CD8-positive, alpha-beta memory T cell (primary cell): Measurements from ENCODE around the gene CRIP2. TPM values are rescaled to one million over a fixed set of nuclear protein-coding genes. Genes with fewer than 3 reads are reported as not detected.

Source experiments
- CTCF ChIA-PET: fragments of 350-600 bp; sonication (Branson Sonifier 250); formaldehyde crosslinking; loops from one replicate; lab custom pipeline; 2021; ENCODE audit warnings: antibody characterized with exemption; lab: Charles Lee
- POLR2A ChIA-PET: fragments of 350-600 bp; sonication (Branson Sonifier 250); formaldehyde crosslinking; loops from one replicate; lab custom pipeline; 2021; ENCODE audit warnings: antibody characterized with exemption; lab: Charles Lee
- DNase-seq, 5 donors: peaks; one replicate each; pipeline versions ENCODE4 v3.0.0 to v3.0.0-alpha.2; 2020 to 2022; ENCODE audit warnings: mixed read lengths in 1 of 5
- H3K27ac ChIP-seq: one replicate; pipeline ENCODE4 v1.7.0; 2013; ENCODE audit warnings: low read depth, mild to moderate bottlenecking, low read length, moderate library complexity
- H3K27me3 ChIP-seq: 2 replicates; pipeline ENCODE4 v1.7.0; 2013; ENCODE audit warnings: low read length, mild to moderate bottlenecking; ENCODE audit not compliant: insufficient read depth, poor library complexity, severe bottlenecking
- H3K36me3 ChIP-seq: 2 replicates; pipeline ENCODE4 v1.7.0; 2013; ENCODE audit warnings: mild to moderate bottlenecking, low read length, moderate library complexity; ENCODE audit not compliant: insufficient read depth
- H3K4me1 ChIP-seq: 2 replicates; pipeline ENCODE4 v1.7.0; 2013; ENCODE audit warnings: mild to moderate bottlenecking, low read length, moderate library complexity; ENCODE audit not compliant: insufficient read depth
- H3K4me3 ChIP-seq: 2 replicates; pipeline ENCODE4 v1.7.0; 2013; ENCODE audit warnings: mild to moderate bottlenecking, low read length
- H3K9me3 ChIP-seq: 2 replicates; pipeline ENCODE4 v1.7.0; 2013; ENCODE audit warnings: mild to moderate bottlenecking, low read length
- H3K27ac Mint-ChIP-seq, 8 donors: one replicate each; pipeline ENCODE4 v1.8.0; 2020 to 2021; ENCODE audit warnings: mixed read lengths in 8 of 8, mild to moderate bottlenecking in 6 of 8, inconsistent platforms in 3 of 8, moderate library complexity in 3 of 8
- H3K27me3 Mint-ChIP-seq, 2 donors: one replicate each; pipeline ENCODE4 v1.8.0; 2020 to 2021; ENCODE audit warnings: mixed read lengths in 2 of 2, mild to moderate bottlenecking in 1 of 2, moderate library complexity in 1 of 2
- H3K36me3 Mint-ChIP-seq, 3 donors: one replicate each; pipeline ENCODE4 v1.8.0; 2020 to 2021; ENCODE audit warnings: mixed read lengths in 3 of 3, inconsistent platforms in 1 of 3, mild to moderate bottlenecking in 1 of 3
- H3K4me1 Mint-ChIP-seq, 3 donors: one replicate each; pipeline ENCODE4 v1.8.0; 2020 to 2021; ENCODE audit warnings: mixed read lengths in 3 of 3, inconsistent platforms in 1 of 3, mild to moderate bottlenecking in 1 of 3
- H3K4me3 Mint-ChIP-seq, 7 donors: one replicate each; pipeline ENCODE4 v1.8.0; 2020 to 2021; ENCODE audit warnings: mixed read lengths in 7 of 7, mild to moderate bottlenecking in 6 of 7, moderate library complexity in 4 of 7, inconsistent platforms in 2 of 7
- H3K9me3 Mint-ChIP-seq, 5 donors: one replicate each; pipeline ENCODE4 v1.8.0; 2020 to 2022; ENCODE audit warnings: mixed read lengths in 5 of 5, mild to moderate bottlenecking in 3 of 5, moderate library complexity in 2 of 5, inconsistent platforms in 1 of 5
- polyA plus RNA-seq: library from polyadenylated mRNA; unstranded; fragments of 300-500 nt; fragmentation: Illumina TruSeq; gene quantifications from one replicate; pipeline ENCODE4 v1.2.3, GENCODE V29; 2021
- total RNA-seq, 2 experiments: library from RNA; stranded (reverse); gene quantifications; one replicate each; pipeline ENCODE4 v1.2.3, GENCODE V29; 2021

The CRIP2 gene, protein sequence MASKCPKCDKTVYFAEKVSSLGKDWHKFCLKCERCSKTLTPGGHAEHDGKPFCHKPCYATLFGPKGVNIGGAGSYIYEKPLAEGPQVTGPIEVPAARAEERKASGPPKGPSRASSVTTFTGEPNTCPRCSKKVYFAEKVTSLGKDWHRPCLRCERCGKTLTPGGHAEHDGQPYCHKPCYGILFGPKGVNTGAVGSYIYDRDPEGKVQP
- total RNA-seq: 1 to 10 TPM; 2.7 to 4.5 TPM
- polyA plus RNA-seq: 31.5 TPM

DNA sequence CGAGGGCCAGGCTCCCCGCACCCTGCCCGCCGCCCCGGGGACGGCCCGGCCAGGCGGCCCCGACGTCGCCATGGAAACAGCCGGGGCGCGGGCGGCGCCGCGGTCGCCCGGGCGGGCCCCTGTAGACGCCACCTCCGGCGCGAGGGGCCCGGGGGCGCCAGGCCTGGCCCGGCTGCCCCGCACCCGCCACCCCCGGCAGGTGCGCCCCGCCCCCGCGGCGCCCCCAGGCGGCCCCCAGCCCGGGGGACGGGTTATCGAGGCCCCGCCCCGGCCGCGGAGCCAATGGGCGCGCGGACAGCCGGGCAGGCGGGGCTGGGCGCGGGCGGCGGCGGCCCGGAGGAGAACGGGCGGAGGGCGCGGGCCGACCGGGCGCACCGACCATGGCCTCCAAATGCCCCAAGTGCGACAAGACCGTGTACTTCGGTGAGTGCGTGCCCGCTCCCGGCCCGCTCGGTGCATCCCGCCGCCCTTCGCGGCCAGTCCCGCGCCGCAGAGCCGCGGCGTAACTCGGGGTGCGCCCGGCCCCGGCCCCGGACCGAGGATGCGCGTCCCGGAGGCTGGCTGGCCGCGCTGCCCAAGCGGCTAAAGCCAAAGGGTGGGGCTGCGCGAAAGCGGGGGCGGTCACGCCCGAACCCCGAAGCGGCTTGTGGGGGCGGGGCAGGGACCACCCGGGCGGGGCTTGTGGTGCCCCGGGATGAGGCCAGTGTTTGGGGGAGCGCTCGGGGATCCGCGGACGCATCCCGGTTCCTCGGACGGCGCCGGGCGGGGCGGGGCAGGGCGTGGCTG lies at the start of gene CRIP2:
Gene CRIP2, plus strand, starts transcription at position 339 of the 786 bp plus-strand sequence. Its CDS starts 42 bp downstream, at position 381.
- CTCF ChIA-PET: interaction anchor here (8.5 kb wide), 1 partner anchor 15 kb away, joined by 63 read pairs; no protein-coding TSS in a partner anchor
- H3K9me3 Mint-ChIP-seq: peaks cover 0 to 3% (median 0%) of the 10 kb centered on the region in 5 donors
- peak within 1 kb of the TSS; percentile 38 for H3K27ac ChIP-seq
- DNase-seq: peak; percentile 44 to 72 (median 57)
- peaks cover 0 to 4% (median 0%) of the 10 kb centered on the region in 3 donors for H3K36me3 Mint-ChIP-seq
- peak within 1 kb of the TSS; percentile 63 to 91 (median 74) for H3K4me3 Mint-ChIP-seq
- peaks cover 37% of the 10 kb centered on the region for H3K4me1 ChIP-seq
- H3K4me1 Mint-ChIP-seq: peaks cover 5 to 37% (median 11%) of the 10 kb centered on the region in 3 donors
- peak within 1 kb of the TSS in 5 of 8 donors; percentile 60 to 83 (median 72) for H3K27ac Mint-ChIP-seq
- peaks cover 0 to 3% of the 10 kb centered on the region in 2 donors for H3K27me3 Mint-ChIP-seq
- peak within 1 kb of the TSS; percentile 40 for H3K4me3 ChIP-seq
- H3K36me3 ChIP-seq: no peaks in the 10 kb centered on the region
- POLR2A ChIA-PET: no interaction called here
- H3K9me3 ChIP-seq: no peaks in the 10 kb centered on the region
- H3K27me3 ChIP-seq: no peaks in the 10 kb centered on the region

DNA sequence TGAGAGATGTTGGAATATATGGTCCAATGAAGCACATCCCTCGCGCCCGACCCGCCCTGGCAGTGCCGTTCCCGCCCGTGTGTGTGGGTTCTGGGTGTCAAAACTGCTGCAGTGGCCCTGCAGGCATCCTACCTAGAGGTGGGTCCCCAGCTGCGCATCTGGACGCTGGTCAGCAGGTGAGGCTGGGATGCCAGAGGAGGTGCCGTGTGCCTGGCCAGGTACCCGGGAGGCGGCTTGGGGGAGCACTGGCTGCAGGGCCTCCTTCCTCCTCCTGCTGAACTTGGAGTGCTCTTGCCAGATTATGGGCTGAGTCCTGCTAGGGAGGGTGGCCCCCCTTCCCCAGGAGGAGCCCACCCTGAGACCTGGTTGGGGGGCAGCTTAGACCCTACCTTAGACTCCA lies 49.8 kb upstream of the CRIP2 start:
- peaks cover 34 to 54% (median 35%) of the 10 kb centered on the region in 3 donors for H3K4me1 Mint-ChIP-seq
- no peaks in the 10 kb centered on the region for H3K27me3 ChIP-seq
- no peaks in the 10 kb centered on the region for H3K9me3 ChIP-seq
- H3K4me1 ChIP-seq: peaks cover 22% of the 10 kb centered on the region
- no peaks in the 10 kb centered on the region for H3K36me3 ChIP-seq
- no peaks in the 10 kb centered on the region for H3K27me3 Mint-ChIP-seq
- H3K36me3 Mint-ChIP-seq: peaks cover 0 to 18% (median 3%) of the 10 kb centered on the region in 3 donors
- no peak overlapping the region for H3K4me3 Mint-ChIP-seq
- POLR2A ChIA-PET: interaction anchor here (0.7 kb wide), 1 partner anchor 9 kb away, joined by 3 read pairs; no protein-coding TSS in a partner anchor
- H3K9me3 Mint-ChIP-seq: no peaks in the 10 kb centered on the region
- H3K27ac Mint-ChIP-seq: no peak overlapping the region
- DNase-seq: no peak
- no peak overlapping the region for H3K27ac ChIP-seq
- H3K4me3 ChIP-seq: no peak overlapping the region
- CTCF ChIA-PET: no interaction called here

DNA sequence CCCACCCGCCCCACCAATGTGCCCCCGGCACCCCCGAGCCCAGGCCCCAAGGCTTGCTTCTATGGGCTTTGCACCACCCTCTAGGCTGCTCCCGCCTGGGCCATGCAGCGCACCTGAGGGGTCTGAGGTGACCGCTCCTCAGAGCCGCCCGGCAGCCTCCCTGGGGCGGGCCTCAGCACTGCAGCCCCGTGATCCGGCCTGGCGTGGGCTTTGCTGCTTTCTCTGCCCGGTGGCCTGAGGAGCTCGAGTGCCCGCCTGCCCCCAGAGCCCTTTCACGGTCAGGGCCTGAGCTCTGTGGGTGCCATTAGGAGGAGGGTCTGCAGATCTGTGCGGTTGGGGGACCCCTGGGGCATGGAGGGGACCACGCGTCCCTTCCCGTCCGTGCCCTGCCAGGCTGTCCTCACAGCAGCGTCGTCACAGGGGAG lies 48.8 kb upstream of the CRIP2 start:
- Histone ChIP-seq H3K36me3 (no peaks in the 10 kb centered on the region), H3K27ac (no peak overlapping the region), H3K4me3 (no peak overlapping the region), H3K27me3 (no peaks in the 10 kb centered on the region), H3K9me3 (no peaks in the 10 kb centered on the region), H3K4me1 (peaks cover 17% of the 10 kb centered on the region)
- DNase-seq: no peak
- no peaks in the 10 kb centered on the region for H3K9me3 Mint-ChIP-seq
- peaks cover 3 to 27% (median 6%) of the 10 kb centered on the region in 3 donors for H3K36me3 Mint-ChIP-seq
- no peak overlapping the region for H3K4me3 Mint-ChIP-seq
- H3K27ac Mint-ChIP-seq: no peak overlapping the region
- ChIA-PET CTCF (no interaction called here), POLR2A (no interaction called here)
- H3K27me3 Mint-ChIP-seq: no peaks in the 10 kb centered on the region
- peaks cover 36 to 51% (median 38%) of the 10 kb centered on the region in 3 donors for H3K4me1 Mint-ChIP-seq

DNA sequence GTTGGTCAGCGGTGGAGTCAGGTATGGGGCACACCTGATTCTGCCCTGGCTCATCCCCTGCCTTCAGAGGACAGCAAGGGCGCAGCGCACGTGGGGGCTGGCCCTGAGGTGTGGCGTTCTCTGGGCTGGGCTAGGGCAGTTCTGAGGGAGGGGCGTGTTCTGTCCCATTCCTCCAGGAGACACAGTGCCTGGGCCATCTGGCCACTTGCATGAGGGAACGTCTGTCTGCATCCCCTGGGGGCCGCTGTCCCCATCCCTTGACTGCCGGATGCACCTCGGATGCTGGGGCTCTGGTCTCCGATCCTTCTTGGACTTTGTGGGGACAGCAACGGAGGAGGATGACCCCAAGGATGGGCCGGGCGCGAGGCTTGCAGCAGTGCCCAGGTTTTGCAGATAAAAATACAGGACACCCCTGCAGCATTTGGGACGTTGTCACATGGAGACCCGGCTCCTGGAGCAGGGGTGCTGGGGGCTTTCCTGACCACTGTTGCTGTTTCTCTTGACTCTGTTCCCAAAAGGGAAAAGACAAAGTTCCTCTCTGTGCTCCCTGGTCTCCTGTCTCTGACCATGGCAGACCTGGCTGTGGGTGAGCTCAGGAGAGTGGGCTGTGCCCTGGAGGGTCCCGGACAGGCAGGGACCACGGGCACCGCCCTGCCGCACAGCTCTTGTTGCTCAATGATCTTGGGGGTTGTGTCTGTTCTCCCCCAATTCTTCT lies 48.0 kb upstream of the CRIP2 start:
- no peaks in the 10 kb centered on the region for H3K9me3 Mint-ChIP-seq
- Histone ChIP-seq H3K27ac (no peak overlapping the region), H3K36me3 (no peaks in the 10 kb centered on the region), H3K4me3 (no peak overlapping the region), H3K9me3 (no peaks in the 10 kb centered on the region), H3K27me3 (no peaks in the 10 kb centered on the region), H3K4me1 (peaks cover 10% of the 10 kb centered on the region)
- no peaks in the 10 kb centered on the region for H3K27me3 Mint-ChIP-seq
- POLR2A ChIA-PET: no interaction called here
- peaks cover 3 to 32% (median 7%) of the 10 kb centered on the region in 3 donors for H3K36me3 Mint-ChIP-seq
- H3K4me3 Mint-ChIP-seq: no peak overlapping the region
- H3K27ac Mint-ChIP-seq: peak overlapping the region in 1 of 8 donors; percentile 63
- H3K4me1 Mint-ChIP-seq: peaks cover 29 to 43% (median 34%) of the 10 kb centered on the region in 3 donors
- no peak for DNase-seq
- CTCF ChIA-PET: interaction anchor here (1.1 kb wide), 1 partner anchor 55 kb away, joined by 3 read pairs; no protein-coding TSS in a partner anchor

DNA sequence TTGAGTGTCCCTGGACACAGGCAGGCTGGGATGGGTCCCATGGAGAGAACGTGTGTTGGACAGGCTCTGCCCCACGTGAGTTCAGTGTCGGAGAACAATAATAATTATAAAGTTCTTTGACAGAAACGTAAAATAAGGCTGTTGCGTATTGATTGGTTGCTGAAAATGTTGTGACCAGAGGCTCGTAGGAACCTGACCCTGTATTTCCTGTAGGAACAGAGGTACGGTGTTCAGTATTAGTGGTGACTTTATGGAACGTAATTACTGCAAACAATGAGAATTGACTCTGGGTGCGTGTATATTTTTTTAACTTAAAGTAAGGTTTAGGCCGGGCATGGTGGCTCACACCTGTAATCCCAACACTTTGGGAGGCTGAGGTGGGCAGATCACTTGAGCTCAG lies 47.2 kb upstream of the CRIP2 start:
- Mint-ChIP-seq H3K27me3 (no peaks in the 10 kb centered on the region), H3K27ac (peak overlapping the region in 2 of 8 donors; percentile 14 to 50), H3K9me3 (no peaks in the 10 kb centered on the region), H3K4me1 (peaks cover 23 to 35% (median 27%) of the 10 kb centered on the region in 3 donors), H3K36me3 (peaks cover 3 to 32% (median 7%) of the 10 kb centered on the region in 3 donors), H3K4me3 (no peak overlapping the region)
- no peak overlapping the region for H3K4me3 ChIP-seq
- H3K27me3 ChIP-seq: no peaks in the 10 kb centered on the region
- no peak for DNase-seq
- H3K4me1 ChIP-seq: peaks cover 3% of the 10 kb centered on the region
- no peaks in the 10 kb centered on the region for H3K9me3 ChIP-seq
- ChIA-PET CTCF (interaction anchor here (1.1 kb wide), 1 partner anchor 55 kb away, joined by 3 read pairs; no protein-coding TSS in a partner anchor), POLR2A (no interaction called here)
- no peak overlapping the region for H3K27ac ChIP-seq
- no peaks in the 10 kb centered on the region for H3K36me3 ChIP-seq

DNA sequence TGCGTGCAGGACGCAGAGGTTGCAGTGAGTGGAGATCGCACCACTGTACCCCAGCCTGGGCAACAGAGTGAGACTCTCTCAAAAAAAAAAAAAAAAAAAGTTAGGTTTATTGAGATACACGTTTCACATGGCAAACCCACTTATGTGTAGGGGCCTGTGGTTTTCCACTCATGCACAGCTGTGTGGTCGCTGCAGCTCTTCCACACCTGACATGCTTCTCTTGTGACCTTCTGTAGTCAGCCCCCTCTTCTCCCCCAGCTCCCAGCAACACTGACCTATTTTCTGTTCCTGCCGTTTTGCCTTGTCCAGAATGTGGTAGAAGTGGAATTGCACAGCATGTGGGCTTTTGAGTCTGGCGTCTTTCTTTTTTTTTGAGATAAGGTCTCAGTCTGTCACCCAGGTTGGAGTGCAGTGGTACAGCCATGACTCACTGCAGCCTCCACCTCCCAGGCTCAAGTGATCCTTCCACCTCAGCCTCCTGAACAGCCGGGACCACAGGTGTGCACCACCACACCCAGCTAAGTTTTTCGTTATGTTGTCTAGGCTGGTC lies 46.6 kb upstream of the CRIP2 start:
- POLR2A ChIA-PET: no interaction called here
- H3K36me3 ChIP-seq: no peaks in the 10 kb centered on the region
- H3K9me3 ChIP-seq: no peaks in the 10 kb centered on the region
- H3K27ac ChIP-seq: no peak overlapping the region
- CTCF ChIA-PET: interaction anchor here (1.1 kb wide), 1 partner anchor 54 kb away, joined by 3 read pairs; no protein-coding TSS in a partner anchor
- Mint-ChIP-seq H3K4me1 (peaks cover 18 to 29% (median 22%) of the 10 kb centered on the region in 3 donors), H3K27me3 (no peaks in the 10 kb centered on the region), H3K9me3 (no peaks in the 10 kb centered on the region), H3K4me3 (peak overlapping the region in 1 of 7 donors; percentile 30), H3K27ac (peak overlapping the region in 4 of 8 donors; percentile 27 to 71 (median 63)), H3K36me3 (peaks cover 3 to 32% (median 7%) of the 10 kb centered on the region in 3 donors)
- H3K4me1 ChIP-seq: no peaks in the 10 kb centered on the region
- no peak overlapping the region for H3K4me3 ChIP-seq
- no peak for DNase-seq
- H3K27me3 ChIP-seq: no peaks in the 10 kb centered on the region

DNA sequence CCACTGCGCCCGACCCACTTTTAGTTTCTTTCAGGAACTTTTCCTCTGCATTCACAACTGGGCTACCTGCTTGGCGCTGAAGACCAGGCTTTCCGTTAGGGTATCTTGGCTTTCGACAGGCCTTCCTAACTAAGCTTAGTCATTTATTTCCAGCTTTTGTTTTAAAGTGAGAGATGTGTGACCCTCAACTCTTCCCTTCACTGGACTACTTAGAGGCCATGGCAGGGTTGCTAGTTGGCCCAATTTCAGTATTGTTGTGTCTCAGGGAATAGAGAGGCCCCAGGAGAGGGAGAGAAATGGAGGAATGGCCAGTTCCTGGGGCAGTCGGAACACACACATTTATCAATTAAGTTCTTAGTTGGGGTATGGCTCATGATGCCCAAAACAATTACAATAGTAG lies 44.6 kb upstream of the CRIP2 start:
- Mint-ChIP-seq H3K9me3 (no peaks in the 10 kb centered on the region), H3K27me3 (no peaks in the 10 kb centered on the region), H3K4me3 (no peak overlapping the region), H3K4me1 (peaks cover 19 to 32% (median 21%) of the 10 kb centered on the region in 3 donors), H3K36me3 (peaks cover 3 to 30% (median 7%) of the 10 kb centered on the region in 3 donors), H3K27ac (no peak overlapping the region)
- H3K27ac ChIP-seq: no peak overlapping the region
- DNase-seq: no peak
- H3K4me3 ChIP-seq: no peak overlapping the region
- H3K36me3 ChIP-seq: no peaks in the 10 kb centered on the region
- ChIA-PET POLR2A (no interaction called here), CTCF (no interaction called here)
- H3K4me1 ChIP-seq: no peaks in the 10 kb centered on the region
- no peaks in the 10 kb centered on the region for H3K27me3 ChIP-seq
- no peaks in the 10 kb centered on the region for H3K9me3 ChIP-seq
